Pancreas (tissue), 10 donors: ENCODE measurements around the gene ERCC2. TPM values are rescaled to one million over a fixed set of nuclear protein-coding genes. Genes with fewer than 3 reads are reported as not detected.
A peak's percentile ranks its signal among the peaks of the same experiment; 100 is the strongest.

ENCODE experiments used
- ATAC-seq, 4 donors: fragments of 200-7000 bp; cut with Tn5 transposase; one replicate each; pipeline versions ENCODE4 v1.8.0 to v1.9.1; 2020; ENCODE audit warnings: mild to moderate bottlenecking in 4 of 4, moderate library complexity in 4 of 4
- DNase-seq, 6 donors: peaks; one replicate each; pipeline ENCODE4 v3.0.0-alpha.2; 2020
- FAIRE-seq: peaks from 2 replicates; lab custom pipeline; 2012; peaks lifted over from hg19 to GRCh38; lab: Jason Lieb, UNC
- H3K27ac ChIP-seq, 4 donors: fragments of 200-600 bp; sonication (generic); 1 replicate in 3 of 4; 2 replicates in 1 of 4; pipeline versions ENCODE4 v1.5.0 to v1.8.0; 2020
- H3K27me3 ChIP-seq, 4 donors: fragments of 200-600 bp; one replicate each; pipeline ENCODE4 v1.8.0; 2021
- H3K36me3 ChIP-seq, 3 donors: fragments of 200-600 bp; sonication (generic) in 1 of 3; one replicate each; pipeline versions ENCODE4 v1.5.0 to v1.8.0; 2020 to 2021
- H3K4me1 ChIP-seq, 3 donors: fragments of 200-600 bp; one replicate each; pipeline ENCODE4 v1.8.0; 2021
- H3K4me3 ChIP-seq, 4 donors: fragments of 200-600 bp; sonication (generic) in 2 of 4; one replicate each; pipeline versions ENCODE4 v1.5.0 to v1.8.0; 2020 to 2021
- H3K9me3 ChIP-seq, 4 donors: fragments of 200-600 bp; one replicate each; pipeline ENCODE4 v1.8.0; 2021
- WGBS, 2 donors: extraction: QIAGEN DNeasy Blood & Tissue Kit; methylation state at CpG; one replicate each; pipeline ENCODE4 v1.1.7; 2013; 5-methylcytosine and 5-hydroxymethylcytosine counted together
- intact Hi-C, 3 donors: fragments of 100-400 bp; cut with DNase I; formaldehyde crosslinking; loops; one replicate each; pipeline versions ENCODE4 v1.11.1 to v1.14.2; 2022
- polyA plus RNA-seq, 2 donors: library from polyadenylated mRNA; stranded (reverse); fragments of 200-250 nt; gene quantifications; one replicate each; pipeline ENCODE4 v1.2.3, GENCODE V29; 2013
- total RNA-seq, 6 donors: library from RNA; stranded (reverse); fragmentation: NEBNext Ultra II Directional in 4 of 6; extraction: Animal tissue kit (Norgen Biotek cat#: 25700) in 4 of 6; gene quantifications; one replicate each; pipeline versions ENCODE4 v1.2.1 to v1.2.4, GENCODE V29; 2021 to 2023
- TF ChIP-seq, protein P1 (sequence below), 4 donors: fragments of 200-600 bp; sonication (generic) in 3 of 4; IDR thresholded peaks; one replicate each; pipeline versions ENCODE4 v1.5.0 to v1.8.0; 2021; ENCODE audit warnings: antibody characterized with exemption in 4 of 4
- donor health status: healthy with polysubstance abuse.
- donor health status: DM: no; HTN: no; CAD: no; lungs with moderate emphysema.
- donor health status: DM: no; HTN: no; CAD: no.
- donor health status: control.
- donor health status: control.
- donor health status: Bipolar disorder and iron deficiency.
- donor health status: DM: yes; HTN: yes; CAD: no.
- donor health status: DM: no; HTN: no; CAD: no.
- donor health status: DM: no; HTN: no; CAD: no.
- donor health status: DM: yes; HTN: yes; CAD: no.

Gene ERCC2
- total RNA-seq, result 10 to 100 TPM in 2 of 6 donors, 1 to 10 TPM in 4; 7.1 to 13.0 (median 8.1) TPM
- polyA plus RNA-seq, result 10 to 100 TPM; 16.1 to 19.5 TPM

DNA sequence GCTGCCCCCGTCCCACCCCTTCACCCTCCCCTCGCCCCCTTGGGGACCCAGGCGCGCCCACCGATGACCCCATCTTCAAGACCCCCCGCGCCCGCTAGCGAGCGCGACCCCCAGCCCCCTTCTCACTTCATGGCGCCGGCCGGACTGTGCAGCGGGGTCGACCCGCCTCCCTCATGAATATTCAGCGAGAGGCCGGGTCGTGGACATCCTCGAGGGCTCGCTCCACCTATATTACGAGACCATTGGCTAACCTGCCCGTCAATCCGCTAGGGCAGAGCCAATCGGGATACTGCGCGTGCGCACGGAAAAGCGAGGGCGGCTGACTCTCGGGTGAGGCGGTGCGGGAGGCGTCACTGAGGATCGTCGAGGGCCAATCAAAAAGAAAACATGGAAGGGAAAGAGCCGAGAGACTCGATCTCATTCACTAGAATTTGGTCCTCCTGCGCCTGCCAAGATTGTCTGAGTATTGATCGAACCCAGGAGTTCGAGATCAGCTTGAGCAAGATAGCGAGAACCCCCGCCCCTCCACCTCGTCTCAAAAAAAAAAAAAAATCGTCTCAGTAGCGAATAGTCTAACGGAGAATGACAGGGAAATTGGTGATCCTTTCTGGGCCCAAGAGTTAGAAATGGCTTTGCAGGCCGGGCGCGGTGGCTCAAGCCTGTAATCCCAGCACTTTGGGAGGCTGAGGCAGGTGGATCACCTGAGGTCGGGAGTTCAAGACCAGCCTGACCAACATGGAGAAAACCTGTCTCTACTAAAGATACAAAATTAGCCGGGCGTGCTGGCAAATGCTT, at the start of gene ERCC2:
Gene ERCC2 (minus strand): TSS at position 164 of the 795 bp plus-strand sequence. CDS start 33 bp downstream, at position 131.
- FAIRE-seq (peak; percentile 88), DNase-seq (peak; percentile 99 to 100 (median 100)), ATAC-seq (peak; percentile 98 to 99 (median 99))
- Histone ChIP-seq H3K27me3 (no peaks in the 10 kb centered on the region), H3K9me3 (no peaks in the 10 kb centered on the region), H3K36me3 (no peaks in the 10 kb centered on the region), H3K27ac (peak within 1 kb of the TSS; percentile 46 to 84 (median 72)), H3K4me3 (peak within 1 kb of the TSS; percentile 64 to 85 (median 75)), H3K4me1 (no peaks in the 10 kb centered on the region)
- intact Hi-C loops, result no loop called here
- WGBS, 2 donors, result 3% methylated on average over 53 to 55 of the region's 55 CpGs
- TF ChIP-seq, protein P1, sequence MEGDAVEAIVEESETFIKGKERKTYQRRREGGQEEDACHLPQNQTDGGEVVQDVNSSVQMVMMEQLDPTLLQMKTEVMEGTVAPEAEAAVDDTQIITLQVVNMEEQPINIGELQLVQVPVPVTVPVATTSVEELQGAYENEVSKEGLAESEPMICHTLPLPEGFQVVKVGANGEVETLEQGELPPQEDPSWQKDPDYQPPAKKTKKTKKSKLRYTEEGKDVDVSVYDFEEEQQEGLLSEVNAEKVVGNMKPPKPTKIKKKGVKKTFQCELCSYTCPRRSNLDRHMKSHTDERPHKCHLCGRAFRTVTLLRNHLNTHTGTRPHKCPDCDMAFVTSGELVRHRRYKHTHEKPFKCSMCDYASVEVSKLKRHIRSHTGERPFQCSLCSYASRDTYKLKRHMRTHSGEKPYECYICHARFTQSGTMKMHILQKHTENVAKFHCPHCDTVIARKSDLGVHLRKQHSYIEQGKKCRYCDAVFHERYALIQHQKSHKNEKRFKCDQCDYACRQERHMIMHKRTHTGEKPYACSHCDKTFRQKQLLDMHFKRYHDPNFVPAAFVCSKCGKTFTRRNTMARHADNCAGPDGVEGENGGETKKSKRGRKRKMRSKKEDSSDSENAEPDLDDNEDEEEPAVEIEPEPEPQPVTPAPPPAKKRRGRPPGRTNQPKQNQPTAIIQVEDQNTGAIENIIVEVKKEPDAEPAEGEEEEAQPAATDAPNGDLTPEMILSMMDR (IDR thresholded peaks at IDR 0.05), result no peak

DNA sequence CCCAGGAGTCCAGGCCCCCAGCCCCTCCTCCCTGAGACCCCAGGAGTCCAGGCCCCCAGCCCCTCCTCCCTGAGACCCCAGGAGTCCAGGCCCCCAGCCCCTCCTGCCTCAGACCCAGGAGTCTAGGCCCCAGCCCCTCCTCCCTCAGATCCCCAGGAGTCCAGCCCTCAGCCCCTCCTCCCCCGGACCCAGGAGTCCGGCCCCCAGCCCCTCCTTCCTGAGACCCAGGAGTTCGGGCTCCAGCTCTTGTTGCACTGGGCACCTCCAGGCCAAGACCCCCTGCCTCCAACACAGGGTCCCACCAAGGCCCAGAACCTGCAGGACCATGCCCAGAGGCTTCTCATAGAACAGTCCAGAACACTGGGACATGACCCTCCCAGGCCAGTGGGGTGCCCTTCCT, 49.5 kb upstream of the ERCC2 start:
- no peaks in the 10 kb centered on the region for H3K27me3 ChIP-seq
- intact Hi-C loops, result no loop called here
- no peaks in the 10 kb centered on the region for H3K9me3 ChIP-seq
- no peaks in the 10 kb centered on the region for H3K36me3 ChIP-seq
- no peak overlapping the region for H3K27ac ChIP-seq
- peaks cover 0 to 10% (median 6%) of the 10 kb centered on the region in 3 donors for H3K4me1 ChIP-seq
- no peak for ATAC-seq
- no peak for FAIRE-seq
- WGBS, 2 donors, result 45 to 59% methylated on average over 3 of the region's 3 CpGs
- H3K4me3 ChIP-seq, result no peak overlapping the region
- DNase-seq, result peak in 1 of 6 donors; percentile 75
- TF ChIP-seq, protein P1 (IDR thresholded peaks at IDR 0.05), result no peak

DNA sequence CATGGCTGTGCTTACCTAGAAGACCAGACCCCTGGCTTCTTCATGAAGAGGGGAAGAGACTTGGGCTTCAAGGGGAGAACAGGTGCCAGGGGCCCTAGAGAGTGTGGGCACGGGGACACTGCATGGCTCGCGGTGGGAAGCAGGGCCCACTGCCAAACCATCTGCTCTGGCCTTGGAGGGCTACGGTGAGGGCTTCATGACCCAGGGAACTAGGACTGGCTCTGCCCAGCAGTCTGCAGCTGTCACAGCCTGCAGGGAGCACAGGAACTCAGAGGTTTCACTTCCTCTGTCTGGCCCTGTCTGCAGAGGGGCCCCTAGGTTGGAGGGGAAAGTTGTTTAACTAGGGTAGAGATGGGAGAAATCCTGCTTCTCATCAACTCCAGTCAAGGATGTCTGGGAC, 49.0 kb upstream of the ERCC2 start:
- intact Hi-C loops, result no loop called here
- Histone ChIP-seq H3K27ac (no peak overlapping the region), H3K27me3 (no peaks in the 10 kb centered on the region), H3K4me1 (peaks cover 0 to 7% (median 6%) of the 10 kb centered on the region in 3 donors), H3K4me3 (no peak overlapping the region), H3K9me3 (no peaks in the 10 kb centered on the region), H3K36me3 (no peaks in the 10 kb centered on the region)
- DNase-seq, result no peak
- TF ChIP-seq, protein P1 (IDR thresholded peaks at IDR 0.05), result no peak
- FAIRE-seq, result no peak
- ATAC-seq, result no peak
- 45 to 57% methylated on average over 4 of the region's 4 CpGs for WGBS, 2 donors

DNA sequence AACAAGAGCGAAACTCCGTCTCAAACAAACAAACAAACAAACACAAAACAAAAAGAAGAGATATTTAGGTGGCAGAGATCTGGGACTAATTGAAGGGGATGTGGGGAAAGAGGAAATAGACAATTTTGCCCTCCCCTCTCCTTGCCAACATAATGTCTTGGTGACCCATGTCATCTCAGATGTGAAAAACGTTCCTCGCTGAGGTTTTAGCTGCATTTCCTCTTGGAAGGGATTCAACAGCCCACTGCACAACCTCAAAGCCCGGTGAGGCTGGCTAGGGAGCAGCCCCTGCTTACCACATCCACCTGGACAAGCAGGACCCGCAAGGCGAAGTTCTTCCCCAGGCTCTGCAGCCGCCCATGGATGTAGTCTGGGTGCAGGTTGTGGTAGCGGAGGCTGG, 48.4 kb upstream of the ERCC2 start:
- Histone ChIP-seq H3K4me3 (no peak overlapping the region), H3K9me3 (no peaks in the 10 kb centered on the region), H3K36me3 (peaks cover 0 to 6% (median 0%) of the 10 kb centered on the region in 3 donors), H3K4me1 (peaks cover 0 to 7% (median 6%) of the 10 kb centered on the region in 3 donors), H3K27me3 (no peaks in the 10 kb centered on the region), H3K27ac (no peak overlapping the region)
- intact Hi-C loops, result no loop called here
- 77 to 85% methylated on average over 9 of the region's 9 CpGs for WGBS, 2 donors
- ATAC-seq (no peak), FAIRE-seq (no peak), DNase-seq (no peak)
- TF ChIP-seq, protein P1 (IDR thresholded peaks at IDR 0.05), result no peak

DNA sequence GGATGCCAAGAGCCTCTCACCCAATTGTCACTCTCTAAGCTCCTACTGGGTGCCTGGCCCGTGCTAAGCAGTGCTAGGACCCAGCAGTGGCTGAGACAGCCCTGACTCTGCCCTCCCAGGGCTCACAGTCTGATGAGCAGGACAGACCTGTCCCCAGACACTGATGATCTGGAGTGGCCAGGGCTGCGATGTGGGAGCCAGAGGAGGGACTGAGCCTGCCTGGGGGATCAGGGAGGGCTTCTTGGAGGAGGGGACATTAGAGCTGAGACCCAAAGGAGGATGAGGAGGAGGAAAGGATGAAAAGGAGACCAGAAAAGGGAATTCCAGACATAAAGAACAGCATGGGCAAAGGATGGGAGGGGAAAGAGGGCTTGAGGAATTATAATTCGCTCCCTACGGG, 46.8 kb upstream of the ERCC2 start:
- Histone ChIP-seq H3K27me3 (no peaks in the 10 kb centered on the region), H3K4me1 (no peaks in the 10 kb centered on the region), H3K36me3 (peaks cover 0 to 7% (median 0%) of the 10 kb centered on the region in 3 donors), H3K4me3 (no peak overlapping the region), H3K9me3 (no peaks in the 10 kb centered on the region), H3K27ac (no peak overlapping the region)
- no peak for FAIRE-seq
- ATAC-seq, result no peak
- TF ChIP-seq, protein P1 (IDR thresholded peaks at IDR 0.05), result no peak
- 82 to 92% methylated on average over 4 of the region's 4 CpGs for WGBS, 2 donors
- no peak for DNase-seq
- intact Hi-C loops, result no loop called here
